MCF 10A (cell line): ENCODE measurements around the gene APEX1. TPM values are rescaled to one million over a fixed set of nuclear protein-coding genes. Genes with fewer than 3 reads are reported as not detected.
"Not testable (repeated sequence)": the region's sequence is repeated elsewhere in the genome, so short reads cannot be mapped to it uniquely, and the experiment has no call there.

Source experiments
- BruUV-seq: library from RNA; stranded (reverse); fragments of 400-500 nt; replicated peaks from 2 replicates; lab custom pipeline; 2021; lab: Mats Ljungman, UMichigan
- CTCF ChIA-PET: fragments of 300-600 bp; sonication (Branson Sonifier 250); formaldehyde crosslinking; extraction: SDS; loops from one replicate; lab custom pipeline; 2021; ENCODE audit warnings: antibody characterized with exemption, inconsistent platforms; lab: Yijun Ruan, JAX
- POLR2A ChIA-PET: fragments of 300-600, 350-650 bp; sonication (Branson Sonifier 250); formaldehyde crosslinking; extraction: SDS; loops from one replicate; lab custom pipeline; 2020; ENCODE audit warnings: antibody characterized with exemption, inconsistent platforms; lab: Yijun Ruan, JAX
- DNase-seq: peaks from one replicate; pipeline ENCODE4 v3.0.0-alpha.2; 2018; ENCODE audit not compliant: unreplicated experiment
- H3K27ac Mint-ChIP-seq: one replicate; pipeline ENCODE4 v1.8.0; 2022; ENCODE audit warnings: mild to moderate bottlenecking, low read depth, mixed read lengths; ENCODE audit not compliant: unreplicated experiment
- H3K27me3 Mint-ChIP-seq: one replicate; pipeline ENCODE4 v1.8.0; 2022; ENCODE audit warnings: mixed read lengths; ENCODE audit not compliant: insufficient read depth, unreplicated experiment
- H3K36me3 Mint-ChIP-seq: one replicate; pipeline ENCODE4 v1.8.0; 2022; ENCODE audit warnings: mild to moderate bottlenecking, moderate library complexity, mixed read lengths; ENCODE audit not compliant: insufficient read depth, unreplicated experiment
- H3K4me1 Mint-ChIP-seq: one replicate; pipeline ENCODE4 v1.8.0; 2022; ENCODE audit warnings: mixed read lengths; ENCODE audit not compliant: insufficient read depth, unreplicated experiment
- H3K4me3 Mint-ChIP-seq: one replicate; pipeline ENCODE4 v1.8.0; 2022; ENCODE audit warnings: mild to moderate bottlenecking, moderate library complexity, mixed read lengths; ENCODE audit not compliant: unreplicated experiment
- H3K9me3 Mint-ChIP-seq: one replicate; pipeline ENCODE4 v1.8.0; 2022; ENCODE audit warnings: mixed read lengths; ENCODE audit not compliant: unreplicated experiment
- intact Hi-C: fragments of 100-400 bp; cut with micrococcal nuclease; formaldehyde crosslinking; loops from 2 replicates; pipeline ENCODE4 v1.14.1; 2022
- total RNA-seq: library from RNA; stranded (reverse); gene quantifications from 2 replicates; pipeline ENCODE4 v1.2.3, GENCODE V29; 2022
- TF ChIP-seq, protein P1 (sequence below): fragments of 200-600 bp; IDR thresholded peaks from one replicate; pipeline ENCODE4 v1.8.0; 2022; ENCODE audit warnings: antibody characterized with exemption, mild to moderate bottlenecking; ENCODE audit not compliant: unreplicated experiment

The APEX1 gene
- total RNA-seq, 1 experiment from 2014 or later = 168 TPM

- no peak overlapping the region for H3K4me3 Mint-ChIP-seq
- TF ChIP-seq, protein P1, sequence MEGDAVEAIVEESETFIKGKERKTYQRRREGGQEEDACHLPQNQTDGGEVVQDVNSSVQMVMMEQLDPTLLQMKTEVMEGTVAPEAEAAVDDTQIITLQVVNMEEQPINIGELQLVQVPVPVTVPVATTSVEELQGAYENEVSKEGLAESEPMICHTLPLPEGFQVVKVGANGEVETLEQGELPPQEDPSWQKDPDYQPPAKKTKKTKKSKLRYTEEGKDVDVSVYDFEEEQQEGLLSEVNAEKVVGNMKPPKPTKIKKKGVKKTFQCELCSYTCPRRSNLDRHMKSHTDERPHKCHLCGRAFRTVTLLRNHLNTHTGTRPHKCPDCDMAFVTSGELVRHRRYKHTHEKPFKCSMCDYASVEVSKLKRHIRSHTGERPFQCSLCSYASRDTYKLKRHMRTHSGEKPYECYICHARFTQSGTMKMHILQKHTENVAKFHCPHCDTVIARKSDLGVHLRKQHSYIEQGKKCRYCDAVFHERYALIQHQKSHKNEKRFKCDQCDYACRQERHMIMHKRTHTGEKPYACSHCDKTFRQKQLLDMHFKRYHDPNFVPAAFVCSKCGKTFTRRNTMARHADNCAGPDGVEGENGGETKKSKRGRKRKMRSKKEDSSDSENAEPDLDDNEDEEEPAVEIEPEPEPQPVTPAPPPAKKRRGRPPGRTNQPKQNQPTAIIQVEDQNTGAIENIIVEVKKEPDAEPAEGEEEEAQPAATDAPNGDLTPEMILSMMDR = no peak
- POLR2A ChIA-PET = no interaction called here
- CTCF ChIA-PET = interaction anchor here (0.6 to 1.2 kb wide), 2 partner anchors 27 to 36 kb away, joined by 3 read pairs; no protein-coding TSS in a partner anchor
- no peaks in the 10 kb centered on the region for H3K9me3 Mint-ChIP-seq
- BruUV-seq = no TSS peak
- peaks cover 23% of the 10 kb centered on the region for H3K4me1 Mint-ChIP-seq
- H3K27ac Mint-ChIP-seq = no peak overlapping the region
- H3K36me3 Mint-ChIP-seq = no peaks in the 10 kb centered on the region
- intact Hi-C loops = no loop called here
- no peak for DNase-seq
- no peaks in the 10 kb centered on the region for H3K27me3 Mint-ChIP-seq
Observed at GRCh38 chr14:20499881-20500280, 44.9 kb downstream of the APEX1 start.

- no peaks in the 10 kb centered on the region for H3K27me3 Mint-ChIP-seq
- ChIA-PET POLR2A (no interaction called here), CTCF (no interaction called here)
- H3K4me3 Mint-ChIP-seq = no peak overlapping the region
- peaks cover 13% of the 10 kb centered on the region for H3K4me1 Mint-ChIP-seq
- DNase-seq = peak; percentile 48
- intact Hi-C loops = no loop called here
- TF ChIP-seq, protein P1 = no peak
- H3K36me3 Mint-ChIP-seq = no peaks in the 10 kb centered on the region
- no peak overlapping the region for H3K27ac Mint-ChIP-seq
- BruUV-seq = no TSS peak
- no peaks in the 10 kb centered on the region for H3K9me3 Mint-ChIP-seq
Observed at GRCh38 chr14:20501346-20501745, 46.3 kb downstream of the APEX1 start.

- Mint-ChIP-seq H3K4me3 (no peak overlapping the region), H3K36me3 (no peaks in the 10 kb centered on the region)
Observed at GRCh38 chr14:20503898-20504297, 48.9 kb downstream of the APEX1 start.

GRCh38 chr14:20506276-20506675, 51.2 kb downstream of the APEX1 start:
- H3K9me3 Mint-ChIP-seq, H3K4me3 Mint-ChIP-seq, H3K4me1 Mint-ChIP-seq, H3K27ac Mint-ChIP-seq, POLR2A ChIA-PET, H3K27me3 Mint-ChIP-seq, intact Hi-C loops, DNase-seq, CTCF ChIA-PET, BruUV-seq, H3K36me3 Mint-ChIP-seq: not testable (repeated sequence)

More at GRCh38 chr14:20503898-20504297, 48.9 kb downstream of the APEX1 start:
- DNase-seq = no peak
- no peaks in the 10 kb centered on the region for H3K9me3 Mint-ChIP-seq
- CTCF ChIA-PET = no interaction called here
- intact Hi-C loops = no loop called here
- peaks cover 9% of the 10 kb centered on the region for H3K4me1 Mint-ChIP-seq
- TF ChIP-seq, protein P1 = no peak
- POLR2A ChIA-PET = no interaction called here
- BruUV-seq = no TSS peak
- H3K27ac Mint-ChIP-seq = no peak overlapping the region
- H3K27me3 Mint-ChIP-seq = no peaks in the 10 kb centered on the region

GRCh38 chr14:20506752-20507151, 51.7 kb downstream of the APEX1 start:
- intact Hi-C loops = not testable (repeated sequence)

More at GRCh38 chr14:20506752-20507151, 51.7 kb downstream of the APEX1 start:
- H3K27me3 Mint-ChIP-seq, CTCF ChIA-PET, DNase-seq, H3K9me3 Mint-ChIP-seq, H3K4me3 Mint-ChIP-seq, POLR2A ChIA-PET, H3K36me3 Mint-ChIP-seq, H3K4me1 Mint-ChIP-seq, BruUV-seq, H3K27ac Mint-ChIP-seq: not testable (repeated sequence)

Other genes with a start within 250 kb of the APEX1 start
- gene OR11H6, start 231.5 kb upstream of the APEX1 start, total RNA-seq = not detected in 2 replicates
- not detected in 2 replicates for gene OR11H7, start 226.2 kb upstream of the APEX1 start, total RNA-seq
- gene OR11H4, start 215.9 kb upstream of the APEX1 start, total RNA-seq = not detected in 2 replicates
- 18.4 and 22.9 TPM in 2 replicates for gene TTC5, start 149.3 kb upstream of the APEX1 start, total RNA-seq
- 105 and 108 TPM in 2 replicates for gene CCNB1IP1, start 121.9 kb upstream of the APEX1 start, total RNA-seq
- 30.4 and 33.4 TPM in 2 replicates for gene PARP2, start 111.6 kb upstream of the APEX1 start, total RNA-seq
- gene TEP1, start 41.7 kb upstream of the APEX1 start, total RNA-seq = 20.4 and 22.7 TPM in 2 replicates
- 0.14 TPM in 1 of 2 replicates, not detected in the other for gene KLHL33, start 19.1 kb upstream of the APEX1 start, total RNA-seq
- gene OSGEP, start 414 bp upstream of the APEX1 start, total RNA-seq = 27.2 and 34.7 TPM in 2 replicates
- gene PIP4P1, start 6.2 kb downstream of the APEX1 start, total RNA-seq = 22.5 and 34.9 TPM in 2 replicates
- 56.0 and 63.9 TPM in 2 replicates for gene PNP, start 14.2 kb downstream of the APEX1 start, total RNA-seq
- 0.44 and 0.98 TPM in 2 replicates for gene RNASE10, start 50.3 kb downstream of the APEX1 start, total RNA-seq
- gene RNASE9, start 105.8 kb downstream of the APEX1 start, total RNA-seq = not detected in 2 replicates
- not detected in 2 replicates for gene RNASE11, start 132.8 kb downstream of the APEX1 start, total RNA-seq
- not detected in 2 replicates for gene RNASE12, start 136.2 kb downstream of the APEX1 start, total RNA-seq
- not detected in 2 replicates for gene OR6S1, start 186.5 kb downstream of the APEX1 start, total RNA-seq
- 1.2 and 2.4 TPM in 2 replicates for gene RNASE4, start 229.3 kb downstream of the APEX1 start, total RNA-seq
- gene ANG, start 233.5 kb downstream of the APEX1 start, total RNA-seq = 1.7 and 3.6 TPM in 2 replicates